NCI-H460 (cell line): ENCODE measurements around the gene RNU5B-1. TPM values are rescaled to one million over a fixed set of nuclear protein-coding genes. Genes with fewer than 3 reads are reported as not detected.

ENCODE experiments used
- DNase-seq: peaks from one replicate; pipeline ENCODE4 v3.0.0-alpha.2; 2016; ENCODE audit warnings: low read depth; ENCODE audit errors: extremely low read depth
- total RNA-seq: library from RNA; depleted of rRNA; stranded (reverse); fragments of >200 nt; shearing (Covaris generic); gene quantifications from 2 replicates; pipeline ENCODE4 v1.2.3, GENCODE V29; 2014

The RNU5B-1 gene
- total RNA-seq, 1 experiment from 2014 or later = not detected

GRCh38 chr15:65326117-65326526 is 21.6 kb downstream of the RNU5B-1 start:
- DNase-seq = no peak

GRCh38 chr15:65326818-65327217 is 22.3 kb downstream of the RNU5B-1 start:
- no peak for DNase-seq

- DNase-seq = no peak
Observed at GRCh38 chr15:65327651-65328393, 23.3 kb downstream of the RNU5B-1 start.

DNA sequence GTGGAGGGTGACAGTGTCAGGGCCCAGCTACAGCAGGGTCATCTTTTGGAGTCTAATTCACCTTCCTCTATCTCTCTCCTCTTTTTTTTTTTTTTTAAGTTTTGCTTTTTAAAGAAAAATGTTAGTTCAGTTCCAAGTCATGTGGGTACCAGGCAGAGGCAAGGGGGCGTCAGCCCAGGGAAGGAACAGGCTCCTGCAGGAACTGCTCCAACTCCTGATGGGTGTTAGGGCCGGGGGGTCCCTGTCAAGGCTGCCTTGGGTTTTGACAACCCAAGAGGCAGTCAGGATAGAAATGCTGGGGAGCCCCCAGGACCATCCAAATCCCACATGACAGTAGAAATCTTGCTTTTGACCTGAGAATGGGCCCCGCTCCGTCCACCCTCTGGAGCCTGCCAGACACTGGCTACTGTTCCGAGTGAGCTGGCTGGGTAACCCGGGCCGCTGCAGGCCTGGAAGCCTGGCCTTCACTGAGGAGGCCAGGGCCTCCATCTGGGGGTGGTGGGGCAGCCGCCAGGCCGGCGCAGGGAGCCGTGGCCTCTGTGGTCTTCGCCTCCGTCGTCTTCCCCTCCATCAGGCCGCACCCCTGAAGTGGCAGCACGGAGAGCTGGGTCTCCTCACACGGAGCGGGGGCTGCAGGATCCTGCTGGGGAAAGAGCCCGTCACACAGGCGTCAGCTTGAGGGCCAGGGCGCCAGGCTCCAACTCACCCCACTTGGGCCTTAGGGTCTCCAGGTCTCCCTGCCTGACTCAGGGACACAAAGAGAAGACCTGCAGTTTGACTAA is 24.2 kb downstream of the RNU5B-1 start:
- DNase-seq = no peak

- no peak for DNase-seq
Observed at GRCh38 chr15:65329288-65329983, 25.0 kb downstream of the RNU5B-1 start.

DNA sequence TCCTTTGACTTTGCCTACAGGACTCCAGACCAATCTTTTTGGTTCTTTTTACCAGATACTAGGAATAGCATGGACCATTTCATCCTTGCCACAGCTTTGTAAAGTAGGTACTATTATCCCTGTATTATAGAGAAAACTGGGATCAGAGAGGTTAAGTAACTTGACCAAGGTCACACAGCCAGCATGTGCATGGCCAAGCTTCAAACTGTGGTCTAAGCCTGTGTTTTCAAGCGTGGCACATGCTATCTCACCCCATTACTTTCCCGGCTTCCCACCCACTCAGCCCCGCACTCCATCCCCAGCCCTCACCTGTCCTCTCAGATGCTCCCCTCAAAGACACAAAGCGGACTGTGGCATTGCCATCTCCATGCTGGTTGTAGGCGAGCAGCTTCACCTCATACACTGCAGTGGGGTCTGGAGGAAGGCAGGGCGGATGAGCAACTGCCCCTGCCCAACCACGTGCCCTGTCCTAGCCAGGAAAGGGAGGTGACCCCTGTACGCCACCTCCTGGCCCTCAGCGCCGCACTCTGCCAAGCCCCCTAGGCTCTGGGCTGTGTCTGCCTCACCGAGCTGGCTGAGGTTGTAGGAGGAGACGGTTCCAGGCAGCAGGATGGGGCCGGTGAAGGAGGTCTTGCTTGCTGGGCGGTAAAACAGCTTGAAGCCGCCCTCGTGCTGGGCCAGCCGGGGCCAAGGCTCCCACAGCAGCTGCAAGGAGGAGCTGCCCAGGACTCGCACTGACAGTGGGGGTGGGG is 25.7 kb downstream of the RNU5B-1 start:
- no peak for DNase-seq

- DNase-seq = no peak
Observed at GRCh38 chr15:65330934-65331645, 26.6 kb downstream of the RNU5B-1 start.

DNA sequence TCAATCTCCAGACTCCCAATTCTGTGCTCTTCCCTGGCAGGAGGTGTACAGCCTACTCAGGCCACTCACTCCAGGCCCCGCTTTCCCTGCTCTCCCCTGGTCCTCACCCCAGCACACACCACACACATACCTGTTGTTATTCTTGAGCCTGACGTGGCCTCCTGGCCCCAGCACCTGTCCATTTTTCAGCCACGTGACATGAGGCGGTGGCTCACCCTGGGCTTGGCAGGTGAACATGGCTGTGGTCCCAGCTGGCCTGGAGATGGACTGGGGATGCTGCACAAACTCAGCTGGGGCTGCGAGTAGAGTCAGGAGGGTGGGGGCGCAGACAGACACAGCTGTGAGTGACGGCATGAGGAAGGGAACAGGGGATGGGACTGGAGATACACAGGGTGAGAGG is 27.3 kb downstream of the RNU5B-1 start:
- DNase-seq = no peak

DNA sequence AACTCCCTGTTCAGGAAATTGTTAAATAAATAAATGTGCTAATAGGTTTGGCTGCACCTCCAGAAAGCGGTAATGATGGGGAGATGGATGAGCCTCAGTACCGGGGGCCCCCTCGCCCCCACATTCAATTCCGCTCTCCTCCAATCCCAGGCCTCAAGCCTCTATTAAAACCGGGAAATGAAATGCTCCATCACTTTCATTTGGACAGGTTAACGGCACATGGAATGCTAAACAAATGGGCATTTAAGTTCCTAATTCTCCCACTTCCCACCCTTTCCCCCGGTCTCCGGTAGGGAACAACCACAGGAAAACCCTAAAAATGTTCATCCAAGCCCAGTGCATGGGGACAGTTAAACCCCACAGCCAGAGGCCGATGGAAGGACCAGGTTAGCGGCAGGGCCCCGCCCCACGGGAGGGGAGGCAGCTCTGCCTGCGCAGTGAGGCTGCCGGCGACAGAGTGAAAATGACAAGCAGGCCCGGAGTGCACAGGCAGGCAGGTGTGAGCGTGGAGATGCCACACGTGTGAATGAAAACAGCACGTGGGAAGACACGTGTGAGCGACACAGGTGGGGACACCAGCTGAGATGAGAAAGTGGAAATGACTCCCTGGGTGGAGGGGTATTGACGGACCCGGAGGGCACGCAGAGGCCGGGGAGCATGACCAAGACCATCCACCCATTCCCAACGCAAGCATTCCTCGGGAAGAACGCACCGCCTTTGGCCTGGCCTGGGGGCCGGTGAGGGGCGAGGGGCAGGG is 28.1 kb downstream of the RNU5B-1 start:
- no peak for DNase-seq

DNA sequence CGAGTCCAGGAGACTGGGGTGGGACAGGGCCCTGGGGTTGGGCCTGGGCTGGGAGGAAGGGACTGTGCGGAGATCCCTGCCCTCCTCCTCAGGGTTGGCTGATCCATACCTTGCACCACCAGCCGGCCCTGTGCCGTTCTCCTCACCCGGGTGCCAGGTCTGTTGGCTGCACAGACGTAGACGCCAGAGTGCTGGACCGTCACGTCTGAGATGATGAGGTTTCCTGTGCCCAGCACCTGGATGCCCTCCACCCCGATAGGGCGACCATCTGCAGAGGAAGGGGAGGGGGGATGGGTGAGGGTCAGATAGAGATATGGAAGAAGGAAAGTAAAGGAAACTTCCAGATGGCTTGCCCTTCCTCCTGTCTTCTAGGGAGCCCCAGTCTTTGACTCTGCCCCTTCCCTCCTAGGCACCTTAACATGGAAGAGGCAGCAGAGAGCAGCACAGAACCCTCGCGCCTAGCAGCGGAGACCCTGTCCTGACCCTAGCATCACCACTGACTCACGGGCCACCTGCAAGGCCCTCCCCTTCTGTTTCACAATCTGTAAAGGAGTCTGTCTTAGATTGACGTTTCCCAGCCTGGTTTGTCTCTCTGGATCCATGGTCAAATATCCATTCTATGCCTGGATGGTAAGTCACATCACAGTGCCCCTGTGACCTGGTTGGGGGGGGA is 28.8 kb downstream of the RNU5B-1 start:
- DNase-seq = no peak

DNA sequence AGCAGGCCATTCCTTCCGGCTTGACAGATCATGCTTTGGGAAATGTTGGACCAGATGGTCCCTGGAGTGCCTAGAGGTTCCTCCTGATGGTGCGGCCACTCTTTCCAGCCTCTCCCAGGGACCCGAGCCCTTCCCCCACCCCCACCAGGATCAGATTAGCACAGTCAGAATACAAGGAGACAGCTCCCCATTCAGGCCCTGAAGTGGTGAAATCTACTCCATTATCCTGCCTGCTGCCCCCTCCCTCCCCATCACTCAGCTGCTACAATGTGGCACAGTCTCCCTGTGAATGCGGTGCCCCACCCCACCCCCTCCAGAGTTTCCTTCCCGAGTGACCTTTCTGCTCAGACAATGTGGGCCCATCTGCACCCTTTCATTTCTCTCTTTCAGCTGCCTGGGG is 29.4 kb downstream of the RNU5B-1 start:
- no peak for DNase-seq

- DNase-seq = no peak
Observed at GRCh38 chr15:65334586-65335231, 30.2 kb downstream of the RNU5B-1 start.

DNA sequence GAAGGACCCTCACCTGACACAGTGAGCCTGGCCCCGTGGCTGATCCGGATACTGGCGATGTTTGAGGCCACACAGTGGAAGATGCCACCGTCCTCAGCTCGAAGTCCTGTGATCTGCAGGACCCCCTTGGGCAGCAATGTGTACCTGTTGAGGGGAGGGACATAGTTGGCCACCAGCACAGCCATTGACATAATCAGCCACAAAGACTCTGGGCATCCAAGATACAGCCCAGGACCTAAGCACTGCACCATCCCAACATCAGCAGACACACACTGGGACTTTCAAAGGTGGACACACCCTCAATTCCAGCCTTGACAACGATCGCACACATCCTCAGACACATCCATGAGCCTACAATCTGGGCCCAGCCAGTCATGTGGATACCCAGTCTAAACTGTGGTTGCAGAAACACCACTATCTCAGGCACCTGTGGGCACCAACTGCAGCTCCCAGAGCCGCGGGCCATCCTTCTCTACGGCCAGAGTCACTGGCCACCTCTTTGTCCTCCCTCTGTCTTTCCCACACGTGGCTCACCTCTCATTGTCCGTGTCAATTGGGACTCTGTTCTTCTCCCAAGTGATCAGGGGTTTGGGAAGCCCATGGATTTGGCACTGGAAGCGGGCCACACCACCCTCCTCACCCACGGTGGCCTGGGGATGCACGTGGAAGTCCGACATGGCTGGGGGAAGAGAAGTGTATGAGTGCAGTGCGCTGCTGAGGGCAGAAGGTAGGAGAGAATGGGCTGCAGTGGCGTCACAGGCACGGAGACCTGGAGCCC is 31.0 kb downstream of the RNU5B-1 start:
- no peak for DNase-seq

DNA sequence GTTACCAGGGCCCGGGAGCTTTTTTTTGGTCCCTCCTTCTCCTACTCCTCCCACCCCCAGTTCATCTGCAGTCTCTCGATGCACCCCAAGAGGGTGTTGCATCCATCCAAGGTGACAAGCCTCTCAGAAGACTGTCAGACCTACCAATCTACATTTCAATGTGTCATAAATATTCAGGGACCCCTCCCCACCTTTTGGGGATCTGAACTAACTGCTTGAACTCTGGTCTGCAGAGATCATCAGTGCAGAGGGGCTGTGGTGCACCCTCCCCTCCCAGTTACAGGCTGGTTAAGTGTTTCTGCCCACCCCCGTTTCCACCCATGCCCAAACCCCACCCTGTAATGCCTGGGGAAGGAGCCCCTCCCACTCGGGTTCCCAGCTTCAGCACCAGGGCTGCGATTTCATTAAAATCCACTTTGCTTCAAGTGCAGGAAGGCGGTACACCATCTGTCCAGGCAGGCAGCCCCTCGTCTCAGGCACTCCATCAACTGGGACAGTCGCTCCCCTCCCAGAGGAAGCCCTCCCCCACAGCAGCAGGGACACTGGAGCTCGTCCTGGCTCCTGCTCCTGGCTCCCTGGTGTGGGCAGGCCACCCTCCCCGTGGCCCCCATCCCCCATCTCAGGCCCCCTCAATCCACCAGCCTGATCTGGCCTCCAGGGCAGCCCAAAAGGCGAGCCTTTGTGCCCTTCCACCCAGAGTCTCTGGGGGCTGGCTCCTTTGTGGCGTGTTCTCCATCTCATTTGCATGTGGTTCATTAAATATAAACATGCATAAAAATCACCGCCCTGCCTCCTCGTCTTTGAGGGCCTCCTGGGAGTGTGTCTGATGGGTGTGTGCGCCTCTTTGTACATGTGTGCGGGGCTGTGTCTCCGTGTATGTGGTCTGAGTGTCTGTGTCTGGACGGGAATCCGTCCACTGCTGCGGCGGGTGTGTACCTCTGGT is 32.3 kb downstream of the RNU5B-1 start:
- no peak for DNase-seq

DNA sequence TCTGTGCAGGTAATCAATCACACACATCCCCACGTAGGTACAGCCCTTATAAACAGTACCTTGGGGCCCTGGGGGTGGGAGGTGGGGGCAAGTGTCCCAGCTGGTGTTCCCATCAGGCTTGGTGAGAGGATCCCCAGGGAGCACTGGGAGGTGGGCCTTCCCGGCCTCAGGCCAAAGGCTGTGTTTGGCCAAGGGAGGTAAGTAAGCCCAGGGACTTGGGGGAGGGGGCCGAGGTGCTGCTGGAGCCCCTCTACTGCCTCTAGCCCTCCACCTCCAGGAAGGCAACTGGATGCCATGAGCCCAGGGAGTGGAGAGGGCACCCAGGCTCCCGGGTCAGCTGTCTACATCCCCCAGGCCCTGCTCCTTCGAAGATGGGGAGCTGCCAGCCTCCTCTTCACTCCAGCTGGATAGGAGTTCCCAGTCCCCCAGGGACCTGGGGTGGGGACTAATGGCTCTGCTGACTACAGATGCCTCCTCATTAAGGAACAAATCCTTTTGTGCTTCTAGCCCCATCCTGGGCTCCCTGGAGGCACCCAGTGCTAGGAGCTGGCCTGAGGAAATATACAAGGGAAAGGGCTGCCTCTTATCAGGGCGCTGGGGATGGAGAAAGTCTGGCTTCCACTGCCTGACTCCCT is 33.1 kb downstream of the RNU5B-1 start:
- no peak for DNase-seq

DNA sequence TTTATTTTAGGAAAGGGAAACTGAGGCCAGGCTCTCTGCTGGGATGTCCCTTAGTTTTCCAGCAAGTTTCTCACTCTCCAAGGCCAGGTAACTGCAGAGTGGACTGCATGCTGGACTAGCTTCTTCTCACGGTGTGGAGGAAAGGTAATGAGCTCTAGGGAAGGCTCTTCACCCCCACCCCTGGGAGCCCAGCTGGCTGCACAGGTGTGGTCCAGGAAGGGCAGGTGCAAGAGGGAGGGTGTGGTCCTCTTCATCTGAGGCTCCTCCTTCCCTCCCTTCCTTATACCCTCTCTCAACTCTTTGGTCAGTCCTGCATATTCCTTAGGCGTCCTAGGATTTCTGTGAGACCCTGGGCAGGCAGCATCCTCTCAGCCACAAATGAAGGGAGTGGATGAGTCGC is 33.9 kb downstream of the RNU5B-1 start:
- no peak for DNase-seq
